ENCODE measurements around the gene PIP4P1.

PIP4P1 gene

GRCh38 chr14:20434701-20435581, 26.3 kb downstream of the PIP4P1 start:
- DNase-seq: no peak

GRCh38 chr14:20429801-20430669, 31.2 kb downstream of the PIP4P1 start:
- no peak for DNase-seq

GRCh38 chr14:20428802-20429201, 32.4 kb downstream of the PIP4P1 start:
- DNase-seq: no peak

GRCh38 chr14:20428010-20428365, 33.2 kb downstream of the PIP4P1 start:
- no peak for DNase-seq

- no peak for DNase-seq
Observed at GRCh38 chr14:20427231-20428009, 33.8 kb downstream of the PIP4P1 start.

- no peak for DNase-seq
Observed at GRCh38 chr14:20424851-20425250, 36.4 kb downstream of the PIP4P1 start.

GRCh38 chr14:20422886-20423285, 38.3 kb downstream of the PIP4P1 start:
- no peak for DNase-seq

GRCh38 chr14:20421267-20421666, 40.0 kb downstream of the PIP4P1 start:
- no peak for DNase-seq

- no peak for DNase-seq
Observed at GRCh38 chr14:20419419-20419818, 41.8 kb downstream of the PIP4P1 start.

GRCh38 chr14:20418501-20418909, 42.7 kb downstream of the PIP4P1 start:
- DNase-seq: no peak

GRCh38 chr14:20417250-20418186, 43.7 kb downstream of the PIP4P1 start:
- DNase-seq: no peak

- no peak for DNase-seq
Observed at GRCh38 chr14:20416223-20416622, 45.0 kb downstream of the PIP4P1 start.

- peak; percentile 52 for DNase-seq
Observed at GRCh38 chr14:20415782-20416206, 45.4 kb downstream of the PIP4P1 start.

GRCh38 chr14:20413744-20414082, 47.5 kb downstream of the PIP4P1 start:
- peak; percentile 26 for DNase-seq

- DNase-seq: peak; percentile 78
Observed at GRCh38 chr14:20412876-20413743, 48.1 kb downstream of the PIP4P1 start, which contains the start of gene TEP1. TEP1 (minus strand) TSS chr14:20413501; CDS start chr14:20408439, 5,062 bp downstream.

GRCh38 chr14:20412411-20412810, 48.8 kb downstream of the PIP4P1 start:
- no peak for DNase-seq

GRCh38 chr14:20409226-20409625, 52.0 kb downstream of the PIP4P1 start:
- no peak for DNase-seq

Data from stimulated activated CD4-positive, alpha-beta T cell treated with anti-CD3 and anti-CD28 coated beads, Interleukin-4, amount 100 ng/mL, for 24 hours (primary cell).